Measurements from ENCODE around the gene PTPRT.

DNA sequence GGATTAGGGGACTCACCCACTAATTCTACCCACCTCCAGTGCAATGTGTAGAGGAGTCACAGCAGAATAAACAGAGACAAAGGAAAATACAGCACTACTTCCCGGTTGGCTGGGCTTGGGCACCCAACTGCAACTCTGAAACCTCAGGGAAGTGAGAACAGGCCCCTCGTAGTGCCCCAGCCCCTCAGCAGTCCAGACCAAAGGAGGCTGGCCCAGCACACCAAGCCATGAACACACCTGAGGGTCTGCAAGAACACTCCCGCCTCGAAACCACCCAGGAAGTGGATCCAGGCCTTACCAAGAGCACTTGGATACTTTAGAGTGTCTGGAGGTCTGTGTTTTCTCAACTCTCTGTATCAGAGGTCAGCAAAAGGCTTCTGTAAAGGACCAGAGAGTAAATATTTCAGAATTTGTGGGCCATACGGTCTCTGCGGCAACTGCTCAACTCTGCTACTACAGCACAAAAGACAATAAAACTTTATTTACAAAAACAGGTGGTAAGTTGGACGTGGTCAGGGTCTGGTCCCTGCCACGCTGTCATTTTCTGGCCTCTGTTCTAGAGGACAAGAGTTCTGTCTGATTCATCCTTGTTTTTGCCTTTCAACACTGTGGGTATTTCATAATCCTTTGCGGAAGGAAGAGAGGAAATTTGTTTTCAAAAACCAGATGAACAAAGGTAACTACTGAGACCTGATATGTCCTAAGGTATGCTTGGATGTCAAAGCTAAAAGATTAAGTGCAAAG, 154.6 kb downstream of the PTPRT start:
- TF ChIP-seq, protein P1, sequence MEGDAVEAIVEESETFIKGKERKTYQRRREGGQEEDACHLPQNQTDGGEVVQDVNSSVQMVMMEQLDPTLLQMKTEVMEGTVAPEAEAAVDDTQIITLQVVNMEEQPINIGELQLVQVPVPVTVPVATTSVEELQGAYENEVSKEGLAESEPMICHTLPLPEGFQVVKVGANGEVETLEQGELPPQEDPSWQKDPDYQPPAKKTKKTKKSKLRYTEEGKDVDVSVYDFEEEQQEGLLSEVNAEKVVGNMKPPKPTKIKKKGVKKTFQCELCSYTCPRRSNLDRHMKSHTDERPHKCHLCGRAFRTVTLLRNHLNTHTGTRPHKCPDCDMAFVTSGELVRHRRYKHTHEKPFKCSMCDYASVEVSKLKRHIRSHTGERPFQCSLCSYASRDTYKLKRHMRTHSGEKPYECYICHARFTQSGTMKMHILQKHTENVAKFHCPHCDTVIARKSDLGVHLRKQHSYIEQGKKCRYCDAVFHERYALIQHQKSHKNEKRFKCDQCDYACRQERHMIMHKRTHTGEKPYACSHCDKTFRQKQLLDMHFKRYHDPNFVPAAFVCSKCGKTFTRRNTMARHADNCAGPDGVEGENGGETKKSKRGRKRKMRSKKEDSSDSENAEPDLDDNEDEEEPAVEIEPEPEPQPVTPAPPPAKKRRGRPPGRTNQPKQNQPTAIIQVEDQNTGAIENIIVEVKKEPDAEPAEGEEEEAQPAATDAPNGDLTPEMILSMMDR (conservative IDR thresholded peaks at IDR 0.05; ENCODE audit: low read depth, low read length): no peak
- no peak for TF ChIP-seq EZH2 (IDR thresholded peaks at IDR 0.05; ENCODE audit: borderline replicate concordance, low read depth, low read length, poor library complexity, severe bottlenecking)
